Natural killer cell treated with Interleukin-12 subunit alpha and Interleukin-12 subunit beta and Interleukin-15 and Interleukin-18, amount 100 ng/mL, for 72 hours (primary cell): ENCODE data around the gene NDC80. TPM values are rescaled to one million over a fixed set of nuclear protein-coding genes. Genes with fewer than 3 reads are reported as not detected.
"Not testable (repeated sequence)": the region's sequence is repeated elsewhere in the genome, so short reads cannot be mapped to it uniquely, and the experiment has no call there.

Experiments
- ATAC-seq, 2 donors: fragments of 150-1000 bp; cut with Tn5 transposase in 1 of 2; sonication (Bioruptor Pico), chemical (Tn5 transposase) in 1 of 2; 2 replicates each; pipeline ENCODE4 v1.10.0; 2021
- DNase-seq: peaks from one replicate; pipeline ENCODE4 v3.0.0; 2022; ENCODE audit warnings: low spot score
- H3K27ac Mint-ChIP-seq, 2 donors: 1 replicate in 1 of 2; 2 replicates in 1 of 2; pipeline ENCODE4 v1.8.0; 2022; ENCODE audit warnings: mixed read lengths in 2 of 2, mild to moderate bottlenecking in 1 of 2, moderate library complexity in 1 of 2
- H3K27me3 Mint-ChIP-seq, 2 donors: 1 replicate in 1 of 2; 2 replicates in 1 of 2; pipeline ENCODE4 v1.8.0; 2022; ENCODE audit warnings: mixed read lengths in 2 of 2
- H3K36me3 Mint-ChIP-seq: one replicate; pipeline ENCODE4 v1.8.0; 2022; ENCODE audit warnings: mixed read lengths
- H3K4me1 Mint-ChIP-seq, 2 donors: 1 replicate in 1 of 2; 2 replicates in 1 of 2; pipeline ENCODE4 v1.8.0; 2022; ENCODE audit warnings: low read depth in 2 of 2, mixed read lengths in 2 of 2, mild to moderate bottlenecking in 1 of 2
- H3K4me3 Mint-ChIP-seq: one replicate; pipeline ENCODE4 v1.8.0; 2022; ENCODE audit warnings: mixed read lengths
- H3K9me3 Mint-ChIP-seq: 2 replicates; pipeline ENCODE4 v1.8.0; 2022; ENCODE audit warnings: mixed read lengths
- total RNA-seq, 2 donors: library from RNA; stranded (reverse); gene quantifications; one replicate each; pipeline ENCODE4 v1.2.3, GENCODE V29; 2022

NDC80 gene
- 10 to 100 TPM; 24.5 to 52.3 TPM for total RNA-seq

DNA sequence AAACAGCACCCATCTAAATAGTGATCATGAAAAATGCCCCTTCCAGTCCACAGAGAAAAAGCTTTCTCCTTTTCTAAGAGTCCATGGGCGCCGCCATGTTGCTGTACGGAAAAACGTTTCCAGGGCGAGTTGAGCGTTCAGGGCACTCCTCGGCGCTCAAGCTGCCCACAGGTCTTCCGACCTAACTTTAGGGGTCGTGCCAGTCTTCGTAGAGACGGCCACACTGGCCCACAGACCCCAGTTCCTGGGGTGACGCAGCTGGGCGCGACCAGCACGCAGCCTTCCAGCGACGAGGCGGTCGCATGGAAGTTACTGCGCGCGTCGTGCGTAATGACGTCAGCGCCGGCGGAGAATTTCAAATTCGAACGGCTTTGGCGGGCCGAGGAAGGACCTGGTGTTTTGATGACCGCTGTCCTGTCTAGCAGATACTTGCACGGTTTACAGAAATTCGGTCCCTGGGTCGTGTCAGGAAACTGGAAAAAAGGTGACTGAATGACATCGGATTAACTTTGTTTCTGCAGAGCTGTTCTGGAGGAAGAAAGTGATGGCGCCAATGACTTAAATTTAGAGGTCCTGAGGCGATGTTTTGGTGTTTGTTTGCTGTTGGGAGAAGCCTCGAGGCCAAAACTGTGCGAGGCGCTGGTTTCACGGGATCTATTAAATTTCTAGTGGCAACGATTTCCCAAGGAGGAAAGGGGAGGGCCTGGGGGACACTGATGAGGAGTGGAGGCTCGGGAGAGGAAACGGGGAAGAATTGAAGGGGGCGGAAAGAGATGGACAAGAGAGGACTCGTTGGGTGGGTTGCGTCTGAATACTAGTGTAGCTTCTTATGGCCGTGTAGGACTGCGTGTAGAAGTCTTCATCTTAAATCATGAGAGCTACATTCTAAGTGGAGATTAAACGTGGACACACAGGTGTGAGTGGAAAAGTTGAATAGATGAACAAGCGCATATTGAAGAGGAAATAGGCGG is at the start of gene NDC80, which contains the start of gene METTL4:
Gene NDC80 (plus strand): TSS at position 358 of the 971 bp plus-strand sequence. CDS start 1,429 bp downstream, outside the sequence.
Gene METTL4 (minus strand): TSS at position 306 of the 971 bp plus-strand sequence. CDS start 4,289 bp downstream, outside the sequence.
- peaks cover 27 to 55% of the 10 kb centered on the region in 2 donors for H3K4me1 Mint-ChIP-seq
- peak within 1 kb of the TSS; percentile 98 to 99 for H3K27ac Mint-ChIP-seq
- H3K27me3 Mint-ChIP-seq: no peaks in the 10 kb centered on the region
- DNase-seq (peak; percentile 90), ATAC-seq (peak; percentile 92 to 95)
- H3K9me3 Mint-ChIP-seq: no peaks in the 10 kb centered on the region
- peaks cover 18% of the 10 kb centered on the region for H3K36me3 Mint-ChIP-seq
- peak within 1 kb of the TSS; percentile 99 for H3K4me3 Mint-ChIP-seq

DNA sequence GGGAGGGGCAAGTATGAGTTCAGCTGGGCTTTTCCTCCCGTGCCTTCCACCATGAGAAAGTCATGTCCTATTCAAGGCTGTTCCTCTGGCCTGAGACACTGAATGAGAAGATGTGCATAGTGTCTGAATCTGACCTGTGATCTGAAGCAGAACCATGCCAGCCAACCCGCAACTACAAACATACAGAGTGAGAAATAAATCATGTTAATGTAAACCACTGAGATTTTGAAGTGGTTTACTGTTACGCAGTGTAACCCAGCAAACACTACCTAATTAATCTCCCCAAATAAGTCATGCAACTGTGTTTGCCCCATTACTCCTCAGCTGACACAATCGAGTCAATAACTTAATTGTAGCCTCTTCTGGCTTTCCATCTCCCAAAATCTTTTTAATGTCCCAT is 49.2 kb upstream of the NDC80 start:
- no peak for ATAC-seq

DNA sequence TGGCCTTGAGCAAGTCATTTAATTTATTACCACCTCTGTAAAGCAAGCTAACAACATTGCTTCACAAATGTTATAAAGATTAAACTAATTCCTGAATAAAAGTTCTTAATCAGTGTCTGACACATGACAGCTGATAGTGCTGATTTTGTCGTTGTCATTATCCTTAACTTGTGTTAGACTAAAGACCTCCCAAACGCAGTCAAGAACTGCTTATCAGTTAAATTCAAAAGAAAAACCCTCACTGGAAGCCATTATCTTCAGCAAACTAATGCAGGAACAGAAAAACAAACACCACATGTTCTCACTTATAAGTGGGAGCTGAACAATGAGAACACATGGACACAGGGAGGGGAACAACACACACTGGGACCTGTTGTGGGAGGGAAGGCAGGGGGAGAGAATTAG is 46.6 kb upstream of the NDC80 start:
- not testable (repeated sequence) for H3K9me3 Mint-ChIP-seq

More for the DNA sequence above, 49.2 kb upstream of the NDC80 start:
- no peak for DNase-seq
- Mint-ChIP-seq H3K27ac (no peak overlapping the region), H3K4me1 (no peaks in the 10 kb centered on the region), H3K4me3 (no peak overlapping the region), H3K36me3 (no peaks in the 10 kb centered on the region), H3K9me3 (no peaks in the 10 kb centered on the region), H3K27me3 (no peaks in the 10 kb centered on the region)

DNA sequence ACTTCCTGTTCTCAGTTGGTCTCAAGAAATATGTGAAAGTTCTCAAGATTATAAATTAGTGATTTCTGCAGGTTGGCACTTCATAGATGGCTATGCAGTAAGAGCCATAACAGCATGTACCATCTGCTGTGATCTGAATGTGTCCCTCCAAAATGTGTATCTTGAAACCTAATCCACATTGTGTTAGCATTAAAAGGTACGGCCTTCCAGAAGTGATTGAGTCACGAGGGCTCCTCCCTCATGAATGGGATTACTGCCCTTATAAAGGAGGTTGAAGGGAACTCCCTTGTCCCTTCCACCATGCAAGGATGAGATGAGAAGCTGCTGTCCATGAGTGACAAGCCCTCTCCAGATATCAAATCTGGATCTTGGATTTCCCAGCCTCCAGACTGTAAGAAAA is 45.0 kb upstream of the NDC80 start:
- H3K9me3 Mint-ChIP-seq: no peaks in the 10 kb centered on the region
- no peak for ATAC-seq
- no peaks in the 10 kb centered on the region for H3K4me1 Mint-ChIP-seq
- H3K4me3 Mint-ChIP-seq: no peak overlapping the region
- no peaks in the 10 kb centered on the region for H3K27me3 Mint-ChIP-seq
- DNase-seq: no peak
- no peaks in the 10 kb centered on the region for H3K36me3 Mint-ChIP-seq
- no peak overlapping the region for H3K27ac Mint-ChIP-seq

More for the DNA sequence above, 46.6 kb upstream of the NDC80 start:
- not testable (repeated sequence) for ATAC-seq, H3K27me3 Mint-ChIP-seq, H3K4me1 Mint-ChIP-seq, H3K27ac Mint-ChIP-seq, H3K36me3 Mint-ChIP-seq, DNase-seq, H3K4me3 Mint-ChIP-seq

DNA sequence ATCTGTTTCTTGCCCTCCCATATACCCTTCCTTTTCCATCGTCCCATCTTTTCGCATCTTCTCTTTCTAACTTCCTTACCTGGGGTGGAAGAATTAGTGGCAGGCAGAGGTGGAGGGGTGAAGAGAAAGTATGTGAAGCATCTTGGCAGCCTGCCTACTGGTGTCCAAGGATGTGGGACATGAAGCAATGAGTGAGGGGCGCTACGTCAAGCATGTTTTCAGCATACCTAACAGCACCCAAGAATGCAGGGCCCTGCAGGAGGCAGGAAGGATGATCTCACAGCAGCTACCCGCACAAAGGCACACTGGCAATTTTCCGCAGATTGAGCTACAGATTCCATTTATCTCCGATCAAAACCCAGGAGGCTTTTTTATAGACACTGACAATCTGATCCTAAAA is 42.2 kb upstream of the NDC80 start:
- DNase-seq (no peak), ATAC-seq (no peak)
- Mint-ChIP-seq H3K27ac (no peak overlapping the region), H3K27me3 (no peaks in the 10 kb centered on the region), H3K9me3 (no peaks in the 10 kb centered on the region), H3K4me1 (no peaks in the 10 kb centered on the region), H3K36me3 (peaks cover 7% of the 10 kb centered on the region), H3K4me3 (no peak overlapping the region)

DNA sequence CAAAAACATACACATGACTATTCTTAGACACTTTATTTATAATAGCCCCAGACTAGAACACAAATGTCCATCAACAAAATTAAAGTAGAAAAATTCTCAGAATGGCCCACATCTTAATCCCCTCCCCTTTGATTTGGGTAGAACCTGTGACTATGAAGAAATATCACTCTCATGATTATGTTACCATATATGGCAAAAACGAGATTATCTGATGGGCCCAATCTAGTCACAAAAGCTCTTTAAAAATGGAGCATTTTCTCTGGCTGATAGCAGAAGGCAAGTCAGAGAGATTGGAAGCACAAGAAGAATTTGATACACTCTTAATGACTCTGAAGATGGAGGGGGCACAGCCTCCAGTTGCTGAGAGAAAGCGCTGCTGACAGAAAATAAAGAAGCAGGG is 39.6 kb upstream of the NDC80 start:
- no peak for ATAC-seq
- Mint-ChIP-seq H3K4me1 (no peaks in the 10 kb centered on the region), H3K27ac (no peak overlapping the region), H3K4me3 (no peak overlapping the region), H3K27me3 (no peaks in the 10 kb centered on the region), H3K36me3 (peaks cover 7% of the 10 kb centered on the region), H3K9me3 (no peaks in the 10 kb centered on the region)
- no peak for DNase-seq

DNA sequence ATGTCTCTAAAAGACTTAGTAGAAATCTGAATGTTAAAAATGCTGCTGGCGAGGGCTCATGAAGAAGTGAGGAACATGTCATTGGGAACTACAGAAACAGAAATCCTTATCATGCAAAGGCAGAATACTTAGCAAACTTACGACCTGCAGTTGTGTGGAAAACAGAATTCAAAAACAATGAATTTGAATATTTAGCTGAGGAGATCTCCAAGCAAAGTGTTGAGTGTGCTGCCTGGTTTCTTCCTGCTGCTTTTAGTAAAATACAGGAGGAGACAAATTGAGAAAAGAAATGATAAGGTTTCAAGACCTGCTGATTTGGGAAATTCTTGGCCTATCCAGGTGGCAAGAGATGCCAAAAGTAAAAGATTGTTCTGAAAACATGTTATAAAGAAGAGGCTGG is 38.6 kb upstream of the NDC80 start:
- ATAC-seq (no peak), DNase-seq (no peak)
- Mint-ChIP-seq H3K36me3 (peaks cover 7% of the 10 kb centered on the region), H3K27me3 (no peaks in the 10 kb centered on the region), H3K4me1 (no peaks in the 10 kb centered on the region), H3K4me3 (no peak overlapping the region), H3K9me3 (no peaks in the 10 kb centered on the region), H3K27ac (no peak overlapping the region)

DNA sequence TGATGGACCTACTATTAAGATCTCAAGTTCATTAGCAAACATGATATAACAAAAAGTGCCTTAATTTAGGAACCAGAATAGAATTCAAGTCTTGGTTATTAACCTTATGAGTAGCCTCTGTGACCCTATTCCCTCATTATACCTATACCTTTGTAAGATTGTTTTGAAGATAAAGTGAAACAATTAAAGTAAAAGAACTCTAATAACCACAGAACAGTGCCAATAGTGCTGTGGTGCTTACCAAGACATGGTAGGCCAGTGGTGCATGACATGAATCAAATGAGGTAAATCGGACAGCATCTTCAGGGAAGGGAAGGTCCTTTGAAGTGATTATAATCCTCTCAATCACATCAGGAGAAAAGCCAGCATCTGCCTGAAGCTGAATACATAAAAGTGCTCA is 36.5 kb upstream of the NDC80 start:
- no peak overlapping the region for H3K27ac Mint-ChIP-seq
- H3K4me1 Mint-ChIP-seq: no peaks in the 10 kb centered on the region
- no peak for DNase-seq
- H3K9me3 Mint-ChIP-seq: no peaks in the 10 kb centered on the region
- ATAC-seq: no peak
- H3K4me3 Mint-ChIP-seq: no peak overlapping the region
- no peaks in the 10 kb centered on the region for H3K27me3 Mint-ChIP-seq
- peaks cover 7% of the 10 kb centered on the region for H3K36me3 Mint-ChIP-seq

DNA sequence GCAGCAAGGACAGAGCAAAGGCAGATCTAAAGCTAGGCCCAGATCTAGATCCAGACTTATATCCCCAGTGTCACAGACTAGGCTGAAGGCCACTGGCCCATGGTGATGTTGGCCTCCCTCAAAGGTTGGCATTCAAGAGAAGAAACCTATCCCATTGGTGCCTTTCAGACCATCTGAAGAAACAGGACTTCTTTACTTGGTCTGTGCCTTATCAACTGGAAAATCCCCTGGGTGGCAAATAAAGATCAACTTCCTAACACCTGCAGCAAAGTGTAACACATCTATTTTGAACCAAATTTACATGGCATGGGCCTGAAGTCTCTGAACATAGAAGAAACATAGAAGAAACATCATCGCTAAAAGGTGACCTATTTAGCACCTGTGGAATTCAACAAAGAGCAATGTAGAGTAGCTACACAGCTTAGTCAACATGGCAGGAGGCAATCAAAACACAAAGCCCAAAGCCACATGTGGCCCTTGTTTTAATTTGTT is 35.9 kb upstream of the NDC80 start:
- no peak overlapping the region for H3K4me3 Mint-ChIP-seq
- peaks cover 7% of the 10 kb centered on the region for H3K36me3 Mint-ChIP-seq
- H3K27ac Mint-ChIP-seq: no peak overlapping the region
- ATAC-seq (no peak), DNase-seq (no peak)
- no peaks in the 10 kb centered on the region for H3K4me1 Mint-ChIP-seq
- H3K9me3 Mint-ChIP-seq: no peaks in the 10 kb centered on the region
- no peaks in the 10 kb centered on the region for H3K27me3 Mint-ChIP-seq

DNA sequence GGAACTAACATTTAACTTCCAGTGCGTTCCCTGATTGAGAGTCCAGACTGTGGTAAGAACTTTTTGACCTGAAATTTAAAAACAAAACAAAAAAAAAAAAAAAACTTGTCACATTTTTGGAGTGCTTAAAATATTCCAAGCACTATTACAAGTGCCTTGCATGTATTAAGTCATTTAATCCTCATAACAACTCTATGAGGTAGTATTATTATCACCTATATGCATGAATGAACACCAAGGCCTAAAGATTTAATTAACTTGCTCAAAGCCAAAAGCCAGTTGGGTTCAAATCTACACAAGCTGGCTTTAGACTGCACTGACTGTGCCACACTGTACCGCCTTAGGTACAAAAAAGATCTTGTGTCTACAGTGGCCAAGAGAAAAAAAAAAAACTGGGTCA is 35.3 kb upstream of the NDC80 start:
- DNase-seq: no peak
- Mint-ChIP-seq H3K4me1 (no peaks in the 10 kb centered on the region), H3K27ac (no peak overlapping the region), H3K36me3 (peaks cover 7% of the 10 kb centered on the region), H3K27me3 (no peaks in the 10 kb centered on the region), H3K9me3 (no peaks in the 10 kb centered on the region), H3K4me3 (no peak overlapping the region)
- no peak for ATAC-seq

DNA sequence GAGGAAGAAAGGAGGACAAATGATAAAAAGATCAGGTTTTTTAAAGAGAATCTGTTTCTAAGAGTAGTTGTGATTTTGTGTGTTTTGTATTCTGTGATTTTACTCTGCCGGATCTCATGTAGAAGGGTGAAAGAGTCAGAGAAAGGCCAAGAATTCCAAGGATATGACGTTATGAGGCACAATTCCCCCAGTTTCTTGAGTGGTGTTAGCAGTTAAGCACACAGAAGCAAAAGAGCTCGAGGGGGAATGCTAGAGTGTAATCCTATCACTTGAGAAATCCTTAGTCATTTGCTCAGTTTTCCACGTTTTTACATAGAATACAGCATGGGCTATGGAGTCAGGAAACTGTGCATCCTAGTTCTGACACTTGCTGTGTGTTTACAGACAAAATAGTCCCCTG is 34.9 kb upstream of the NDC80 start:
- no peak for DNase-seq
- Mint-ChIP-seq H3K4me1 (no peaks in the 10 kb centered on the region), H3K36me3 (peaks cover 7% of the 10 kb centered on the region), H3K27me3 (no peaks in the 10 kb centered on the region), H3K9me3 (no peaks in the 10 kb centered on the region), H3K27ac (no peak overlapping the region), H3K4me3 (no peak overlapping the region)
- ATAC-seq: no peak

DNA sequence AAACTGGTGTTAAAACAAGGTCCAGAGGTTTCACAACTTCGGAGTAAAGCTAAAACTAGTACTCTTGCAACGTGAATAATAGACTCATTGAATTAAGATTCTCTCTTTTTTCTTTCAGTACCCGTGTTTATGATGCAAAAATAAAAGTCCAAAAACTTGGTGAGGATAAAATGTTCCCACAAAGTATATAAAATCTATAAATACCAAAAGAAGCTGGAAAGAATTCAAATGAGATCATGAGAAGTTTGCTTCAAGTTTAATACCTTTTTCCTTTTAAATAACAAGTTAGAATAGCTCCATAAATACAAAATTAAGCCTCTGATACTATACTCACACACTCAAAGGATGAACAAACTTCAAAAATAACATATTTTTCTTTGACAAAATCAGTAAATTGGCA is 34.1 kb upstream of the NDC80 start:
- DNase-seq (no peak), ATAC-seq (no peak)
- Mint-ChIP-seq H3K27me3 (no peaks in the 10 kb centered on the region), H3K9me3 (no peaks in the 10 kb centered on the region), H3K4me3 (no peak overlapping the region), H3K36me3 (peaks cover 7% of the 10 kb centered on the region), H3K27ac (no peak overlapping the region), H3K4me1 (no peaks in the 10 kb centered on the region)

DNA sequence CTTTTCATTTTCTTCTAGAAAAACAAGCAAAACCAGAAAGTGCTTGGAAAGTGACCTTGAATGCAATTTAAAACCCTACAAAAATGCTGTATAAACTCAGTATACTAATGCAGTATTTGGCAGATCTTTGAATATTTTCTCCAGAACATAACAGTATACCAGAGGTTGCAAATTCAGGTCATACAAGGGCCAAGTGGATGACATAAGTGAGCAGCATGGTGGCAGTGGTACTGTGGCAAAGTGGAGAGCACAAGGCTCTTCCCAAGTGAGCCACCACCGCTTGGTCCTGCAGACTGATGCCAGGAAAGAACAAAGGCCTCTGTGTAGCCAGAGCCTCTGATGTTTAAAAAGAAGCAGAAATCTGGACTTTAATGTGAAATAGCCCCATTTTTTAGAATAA is 33.1 kb upstream of the NDC80 start:
- Mint-ChIP-seq H3K27me3 (no peaks in the 10 kb centered on the region), H3K4me1 (no peaks in the 10 kb centered on the region), H3K27ac (no peak overlapping the region), H3K4me3 (no peak overlapping the region), H3K9me3 (no peaks in the 10 kb centered on the region), H3K36me3 (no peaks in the 10 kb centered on the region)
- ATAC-seq (no peak), DNase-seq (no peak)

DNA sequence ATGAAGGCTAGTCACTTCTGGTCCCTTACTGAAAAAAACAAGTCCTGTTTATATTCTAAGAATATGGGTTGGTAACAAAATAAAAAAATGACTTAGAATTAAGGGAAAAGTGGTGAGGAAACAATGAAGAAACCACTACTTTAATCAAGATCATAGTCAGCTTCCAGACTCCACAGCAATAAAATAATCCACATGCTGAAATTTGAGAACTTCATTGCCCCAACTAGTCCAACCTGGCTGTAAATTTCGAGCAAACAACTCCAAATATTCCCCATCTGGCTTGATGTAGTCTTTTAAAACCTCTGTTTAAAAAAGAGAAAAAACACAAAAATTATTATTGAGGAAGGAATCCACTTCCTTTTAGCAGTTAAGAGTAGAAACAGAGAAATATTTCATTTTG is 32.5 kb upstream of the NDC80 start:
- H3K4me1 Mint-ChIP-seq: no peaks in the 10 kb centered on the region
- H3K4me3 Mint-ChIP-seq: no peak overlapping the region
- H3K27ac Mint-ChIP-seq: no peak overlapping the region
- H3K36me3 Mint-ChIP-seq: no peaks in the 10 kb centered on the region
- no peaks in the 10 kb centered on the region for H3K9me3 Mint-ChIP-seq
- H3K27me3 Mint-ChIP-seq: no peaks in the 10 kb centered on the region
- no peak for ATAC-seq
- DNase-seq: no peak
